Thyroid gland (tissue), 4 donors: Measurements from ENCODE around the gene RANBP9. TPM values are rescaled to one million over a fixed set of nuclear protein-coding genes. Genes with fewer than 3 reads are reported as not detected.

Source experiments
- DNase-seq, 2 donors: peaks; one replicate each; pipeline ENCODE4 v3.0.0-alpha.2; 2019
- H3K27ac ChIP-seq, 3 donors: fragments of 200-600 bp; sonication (generic); 1 replicate in 2 of 3; 2 replicates in 1 of 3; pipeline ENCODE4 v1.5.1; 2016 to 2019; ENCODE audit warnings: mild to moderate bottlenecking in 1 of 3, moderate library complexity in 1 of 3
- H3K27me3 ChIP-seq: fragments of 200-600 bp; sonication (generic); one replicate; pipeline ENCODE4 v1.5.1; 2019
- H3K36me3 ChIP-seq, 2 donors: fragments of 200-600 bp; sonication (generic); one replicate each; pipeline ENCODE4 v1.5.1; 2016 to 2019
- H3K4me1 ChIP-seq, 2 donors: fragments of 200-600 bp; sonication (generic); one replicate each; pipeline ENCODE4 v1.5.1; 2017 to 2019
- H3K4me3 ChIP-seq, 3 donors: fragments of 200-600 bp; sonication (generic); replicated peaks in 1 of 3; 1 replicate in 2 of 3; 2 replicates in 1 of 3; pipeline ENCODE4 v1.5.1; 2016; ENCODE audit warnings: mild to moderate bottlenecking in 1 of 3
- H3K9me3 ChIP-seq: fragments of 200-600 bp; sonication (generic); one replicate; pipeline ENCODE4 v1.5.1; 2017
- POLR2A ChIP-seq, 2 donors: fragments of 450-650 bp; IDR thresholded peaks; one replicate each; pipeline ENCODE4 v1.6.1; 2017; ENCODE audit warnings: antibody characterized with exemption in 2 of 2, mild to moderate bottlenecking in 2 of 2, moderate library complexity in 1 of 2
- WGBS, 2 donors: methylation state at CpG; one replicate each; pipeline ENCODE4 v1.1.5; 2017; 5-methylcytosine and 5-hydroxymethylcytosine counted together
- intact Hi-C: fragments of 100-400 bp; cut with DNase I; formaldehyde crosslinking; loops from one replicate; pipeline ENCODE4 v1.15.1; 2023
- total RNA-seq, 4 donors: library from RNA; depleted of rRNA; stranded (reverse); fragments of >200 nt; gene quantifications; one replicate each; pipeline ENCODE4 v1.2.3, GENCODE V29; 2016
- TF ChIP-seq, protein P1 (sequence below), 6 experiments: fragments of 200-600 bp in 3 of 6; fragments of 450-650 bp in 3 of 6; sonication (generic) in 3 of 6; IDR thresholded peaks; one replicate each; pipeline ENCODE4 v1.5.1; 2016 to 2019; ENCODE audit warnings: antibody characterized with exemption in 6 of 6, mild to moderate bottlenecking in 2 of 6, inconsistent platforms in 1 of 6, moderate library complexity in 1 of 6

The RANBP9 gene
- total RNA-seq, 4 donors from 2014 or later = 26.8 to 42.6 (median 32.4) TPM

DNA sequence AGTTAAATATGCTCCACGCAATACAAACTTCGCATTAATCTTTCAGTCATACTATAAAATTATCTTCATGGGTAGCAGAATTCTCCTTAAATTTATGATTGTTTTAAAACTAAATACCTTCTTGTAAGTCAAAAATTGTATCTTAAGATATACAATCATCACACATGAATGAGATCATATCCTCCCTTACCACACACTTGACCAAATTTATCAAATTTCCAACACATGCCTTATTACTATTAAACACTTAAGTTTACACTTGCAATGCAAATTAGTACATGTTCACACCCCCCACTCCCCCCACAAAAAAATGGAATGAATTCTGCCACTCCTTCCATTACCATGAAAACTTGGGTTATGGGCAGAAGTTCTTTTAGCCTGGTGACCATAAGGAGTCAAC lies 13.8 kb downstream of the RANBP9 start:
- no peak overlapping the region for H3K27ac ChIP-seq
- no peaks in the 10 kb centered on the region for H3K36me3 ChIP-seq
- no peak for DNase-seq
- H3K9me3 ChIP-seq = no peaks in the 10 kb centered on the region
- H3K4me3 ChIP-seq = no peak overlapping the region
- H3K4me1 ChIP-seq = peaks cover 6 to 22% of the 10 kb centered on the region in 2 donors
- TF ChIP-seq POLR2A (IDR thresholded peaks at IDR 0.05) = no peak
- TF ChIP-seq, protein P1, sequence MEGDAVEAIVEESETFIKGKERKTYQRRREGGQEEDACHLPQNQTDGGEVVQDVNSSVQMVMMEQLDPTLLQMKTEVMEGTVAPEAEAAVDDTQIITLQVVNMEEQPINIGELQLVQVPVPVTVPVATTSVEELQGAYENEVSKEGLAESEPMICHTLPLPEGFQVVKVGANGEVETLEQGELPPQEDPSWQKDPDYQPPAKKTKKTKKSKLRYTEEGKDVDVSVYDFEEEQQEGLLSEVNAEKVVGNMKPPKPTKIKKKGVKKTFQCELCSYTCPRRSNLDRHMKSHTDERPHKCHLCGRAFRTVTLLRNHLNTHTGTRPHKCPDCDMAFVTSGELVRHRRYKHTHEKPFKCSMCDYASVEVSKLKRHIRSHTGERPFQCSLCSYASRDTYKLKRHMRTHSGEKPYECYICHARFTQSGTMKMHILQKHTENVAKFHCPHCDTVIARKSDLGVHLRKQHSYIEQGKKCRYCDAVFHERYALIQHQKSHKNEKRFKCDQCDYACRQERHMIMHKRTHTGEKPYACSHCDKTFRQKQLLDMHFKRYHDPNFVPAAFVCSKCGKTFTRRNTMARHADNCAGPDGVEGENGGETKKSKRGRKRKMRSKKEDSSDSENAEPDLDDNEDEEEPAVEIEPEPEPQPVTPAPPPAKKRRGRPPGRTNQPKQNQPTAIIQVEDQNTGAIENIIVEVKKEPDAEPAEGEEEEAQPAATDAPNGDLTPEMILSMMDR (IDR thresholded peaks at IDR 0.05) = no peak
- intact Hi-C loops = no loop called here
- H3K27me3 ChIP-seq = no peaks in the 10 kb centered on the region
- WGBS, 2 donors = 97 to 98% methylated on average over 2 of the region's 2 CpGs

- no peaks in the 10 kb centered on the region for H3K36me3 ChIP-seq
- peaks cover 6 to 22% of the 10 kb centered on the region in 2 donors for H3K4me1 ChIP-seq
- H3K27me3 ChIP-seq = no peaks in the 10 kb centered on the region
- no peak overlapping the region for H3K27ac ChIP-seq
- DNase-seq = no peak
- intact Hi-C loops = no loop called here
- H3K9me3 ChIP-seq = no peaks in the 10 kb centered on the region
- no peak overlapping the region for H3K4me3 ChIP-seq
- TF ChIP-seq, protein P1 (IDR thresholded peaks at IDR 0.05) = no peak
- no peak for TF ChIP-seq POLR2A (IDR thresholded peaks at IDR 0.05)
- 86 to 89% methylated on average over 1 of the region's 1 CpG for WGBS, 2 donors
These were observed 15.4 kb downstream of the RANBP9 start for GRCh38 chr6:13696226-13696625.

GRCh38 chr6:13695252-13695651 lies 16.4 kb downstream of the RANBP9 start:
- H3K27ac ChIP-seq = no peak overlapping the region

GRCh38 chr6:13694562-13694961 lies 17.1 kb downstream of the RANBP9 start:
- intact Hi-C loops = no loop called here
- Histone ChIP-seq H3K9me3 (no peaks in the 10 kb centered on the region), H3K4me3 (no peak overlapping the region), H3K36me3 (no peaks in the 10 kb centered on the region), H3K27me3 (no peaks in the 10 kb centered on the region), H3K27ac (no peak overlapping the region), H3K4me1 (peaks cover 6 to 19% of the 10 kb centered on the region in 2 donors)
- TF ChIP-seq POLR2A (IDR thresholded peaks at IDR 0.05) = no peak
- TF ChIP-seq, protein P1 (IDR thresholded peaks at IDR 0.05) = no peak
- no peak for DNase-seq
- WGBS, 2 donors = 90 to 91% methylated on average over 4 of the region's 4 CpGs

More at GRCh38 chr6:13695252-13695651, 16.4 kb downstream of the RANBP9 start:
- WGBS, 2 donors = 70 to 72% methylated on average over 1 of the region's 1 CpG
- TF ChIP-seq, protein P1 (IDR thresholded peaks at IDR 0.05) = no peak
- TF ChIP-seq POLR2A (IDR thresholded peaks at IDR 0.05) = no peak
- no peak for DNase-seq
- H3K4me1 ChIP-seq = peaks cover 6 to 22% of the 10 kb centered on the region in 2 donors
- no peak overlapping the region for H3K4me3 ChIP-seq
- H3K27me3 ChIP-seq = no peaks in the 10 kb centered on the region
- intact Hi-C loops = no loop called here
- no peaks in the 10 kb centered on the region for H3K9me3 ChIP-seq
- H3K36me3 ChIP-seq = no peaks in the 10 kb centered on the region

DNA sequence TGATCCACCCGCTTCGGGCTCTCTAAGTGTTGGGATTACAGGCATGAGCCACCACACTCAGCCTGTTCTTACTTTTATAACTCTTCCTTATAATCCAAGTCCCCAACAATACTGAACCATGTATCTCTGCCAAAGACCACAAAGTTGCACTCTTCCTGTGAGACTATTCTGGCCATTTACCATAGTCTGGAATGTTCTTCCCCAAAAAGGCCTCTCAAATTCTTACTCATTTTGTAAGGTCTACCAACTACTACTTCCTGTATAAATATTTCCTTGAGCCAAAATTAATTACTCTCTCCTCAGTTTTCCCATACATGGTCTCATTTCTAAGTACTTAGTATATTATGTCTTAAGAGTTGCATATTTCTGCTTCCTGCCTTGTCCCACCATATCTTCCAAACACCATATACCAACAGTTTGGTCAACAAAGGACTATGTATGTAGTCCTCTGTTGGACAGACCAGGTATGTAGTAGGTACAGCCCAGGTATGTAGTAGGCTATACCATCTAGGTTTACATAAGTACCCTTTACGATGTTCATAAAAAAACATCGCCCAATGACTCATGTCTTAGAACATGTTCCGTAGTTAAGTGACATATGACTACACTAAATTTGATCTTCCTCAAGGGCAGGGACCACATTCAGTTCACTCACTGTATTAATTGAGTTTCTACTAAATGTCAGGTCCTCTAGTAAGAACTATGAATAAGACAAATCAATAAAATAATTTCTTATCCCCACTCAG lies 22.0 kb downstream of the RANBP9 start:
- 95 to 98% methylated on average over 5 of the region's 5 CpGs for WGBS, 2 donors
- TF ChIP-seq, protein P1 (IDR thresholded peaks at IDR 0.05) = no peak
- no peak for TF ChIP-seq POLR2A (IDR thresholded peaks at IDR 0.05)

More for the DNA sequence above, 22.0 kb downstream of the RANBP9 start:
- intact Hi-C loops = no loop called here
- Histone ChIP-seq H3K27me3 (no peaks in the 10 kb centered on the region), H3K27ac (no peak overlapping the region), H3K4me1 (peaks cover 9 to 15% of the 10 kb centered on the region in 2 donors), H3K36me3 (no peaks in the 10 kb centered on the region), H3K9me3 (no peaks in the 10 kb centered on the region), H3K4me3 (no peak overlapping the region)
- DNase-seq = no peak
